Suprapubic skin (tissue), 4 donors: Measurements from ENCODE around the gene NSD1. TPM values are rescaled to one million over a fixed set of nuclear protein-coding genes. Genes with fewer than 3 reads are reported as not detected.

Experiments
- DNase-seq, 2 donors: peaks; one replicate each; pipeline ENCODE4 v3.0.0-alpha.2; 2019; ENCODE audit warnings: low spot score in 2 of 2
- H3K27ac ChIP-seq: fragments of 200-600 bp; sonication (generic); one replicate; pipeline ENCODE4 v1.5.1; 2019
- H3K27me3 ChIP-seq: fragments of 200-600 bp; sonication (generic); one replicate; pipeline ENCODE4 v1.5.1; 2019
- H3K36me3 ChIP-seq: fragments of 200-600 bp; sonication (generic); one replicate; pipeline ENCODE4 v1.5.1; 2019
- H3K4me1 ChIP-seq: fragments of 200-600 bp; sonication (generic); one replicate; pipeline ENCODE4 v1.5.1; 2019
- H3K4me3 ChIP-seq: fragments of 200-600 bp; sonication (generic); one replicate; pipeline ENCODE4 v1.5.1; 2019; ENCODE audit warnings: mild to moderate bottlenecking
- H3K9me3 ChIP-seq: fragments of 200-600 bp; sonication (generic); one replicate; pipeline ENCODE4 v1.5.1; 2019
- CTCF ChIP-seq, 2 donors: fragments of 200-600 bp in 1 of 2; fragments of 450-650 bp in 1 of 2; sonication (generic) in 1 of 2; IDR thresholded peaks; one replicate each; pipeline ENCODE4 v1.5.1; 2016 to 2019; ENCODE audit warnings: antibody characterized with exemption in 2 of 2, mild to moderate bottlenecking in 1 of 2, moderate library complexity in 1 of 2
- EP300 ChIP-seq: sonication (generic); formaldehyde crosslinking; IDR thresholded peaks from one replicate; pipeline ENCODE4 v1.6.1; 2017; ENCODE audit warnings: antibody characterized with exemption
- POLR2A ChIP-seq, 2 donors: fragments of 450-650 bp; IDR thresholded peaks; one replicate each; pipeline ENCODE4 v1.6.1; 2017; ENCODE audit warnings: antibody characterized with exemption in 2 of 2, mild to moderate bottlenecking in 2 of 2, moderate library complexity in 2 of 2
- POLR2AphosphoS5 ChIP-seq, 3 donors: sonication (generic); formaldehyde crosslinking; IDR thresholded peaks; one replicate each; pipeline ENCODE4 v1.6.1; 2017; ENCODE audit warnings: antibody characterized with exemption in 3 of 3
- WGBS: methylation state at CpG from one replicate; pipeline ENCODE4 v1.1.5; 2018; 5-methylcytosine and 5-hydroxymethylcytosine counted together
- total RNA-seq, 4 donors: library from RNA; depleted of rRNA; stranded (reverse); fragments of >200 nt; gene quantifications; one replicate each; pipeline ENCODE4 v1.1.0, GENCODE V29; 2016

Gene NSD1
- total RNA-seq, 4 donors from 2014 or later: 36.0 to 67.9 (median 51.3) TPM

DNA sequence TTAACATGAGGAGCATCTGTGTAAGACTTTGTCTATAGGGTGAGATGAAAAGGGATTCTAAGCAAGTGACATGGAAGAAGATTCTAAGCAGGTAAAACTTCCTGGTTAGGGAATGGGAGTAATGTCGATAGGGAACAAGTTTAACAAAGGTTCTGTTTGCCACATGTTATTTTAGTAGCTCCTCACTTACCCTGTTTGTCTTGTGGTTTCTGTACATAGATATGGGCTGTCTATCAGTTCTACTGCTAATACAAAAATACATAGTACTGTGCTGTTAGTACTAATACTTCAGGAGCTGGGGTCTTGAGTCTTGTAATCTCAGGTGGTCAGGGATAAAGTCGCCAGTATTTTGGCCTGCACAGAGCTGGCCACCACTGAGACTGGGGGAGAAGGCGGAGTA is 137.1 kb downstream of the NSD1 start:
- 72% methylated on average over 3 of the region's 3 CpGs for WGBS
- DNase-seq: no peak
- H3K9me3 ChIP-seq: no peaks in the 10 kb centered on the region
- peaks cover 13% of the 10 kb centered on the region for H3K4me1 ChIP-seq
- H3K27me3 ChIP-seq: no peaks in the 10 kb centered on the region
- peaks cover 56% of the 10 kb centered on the region for H3K36me3 ChIP-seq
- TF ChIP-seq POLR2AphosphoS5 (IDR thresholded peaks at IDR 0.05) (no peak), POLR2A (IDR thresholded peaks at IDR 0.05) (no peak), EP300 (no peak), CTCF (IDR thresholded peaks at IDR 0.05) (no peak)
- no peak overlapping the region for H3K4me3 ChIP-seq
- no peak overlapping the region for H3K27ac ChIP-seq

GRCh38 chr5:177271113-177271512 is 137.5 kb downstream of the NSD1 start:
- Histone ChIP-seq H3K27ac (no peak overlapping the region), H3K27me3 (no peaks in the 10 kb centered on the region), H3K4me3 (no peak overlapping the region), H3K36me3 (peaks cover 56% of the 10 kb centered on the region), H3K9me3 (no peaks in the 10 kb centered on the region), H3K4me1 (peaks cover 13% of the 10 kb centered on the region)
- WGBS: 77% methylated on average over 4 of the region's 4 CpGs
- no peak for TF ChIP-seq POLR2AphosphoS5 (IDR thresholded peaks at IDR 0.05)
- no peak for TF ChIP-seq EP300
- TF ChIP-seq CTCF (IDR thresholded peaks at IDR 0.05): no peak
- DNase-seq: no peak

DNA sequence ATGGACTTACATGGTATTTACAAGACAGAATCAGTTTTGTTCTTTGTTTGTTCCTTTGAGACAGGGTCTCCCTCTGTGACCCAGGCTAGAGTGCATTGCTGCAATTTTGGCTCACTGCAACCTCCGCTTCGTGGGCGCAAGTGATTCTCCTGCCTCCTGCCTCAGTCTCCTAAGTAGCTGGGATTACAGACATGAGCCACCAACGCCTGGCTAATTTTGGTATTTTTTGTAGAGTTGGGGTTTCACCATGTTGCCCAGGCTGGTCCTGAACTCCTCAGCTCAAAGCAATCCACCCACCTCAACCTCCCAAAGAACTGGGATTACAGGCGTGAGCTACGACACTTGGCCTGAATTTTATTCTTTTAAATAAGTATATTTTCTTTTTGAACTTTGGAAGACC is 142.3 kb downstream of the NSD1 start:
- WGBS: 81% methylated on average over 6 of the region's 6 CpGs
- Histone ChIP-seq H3K4me3 (no peak overlapping the region), H3K27me3 (no peaks in the 10 kb centered on the region), H3K4me1 (no peaks in the 10 kb centered on the region), H3K36me3 (peaks cover 61% of the 10 kb centered on the region), H3K27ac (no peak overlapping the region), H3K9me3 (no peaks in the 10 kb centered on the region)
- TF ChIP-seq EP300 (no peak), POLR2A (IDR thresholded peaks at IDR 0.05) (no peak), CTCF (IDR thresholded peaks at IDR 0.05) (no peak), POLR2AphosphoS5 (IDR thresholded peaks at IDR 0.05) (no peak)
- DNase-seq: no peak

GRCh38 chr5:177276886-177277285 is 143.3 kb downstream of the NSD1 start:
- H3K27me3 ChIP-seq: no peaks in the 10 kb centered on the region
- no peaks in the 10 kb centered on the region for H3K4me1 ChIP-seq
- WGBS: 64% methylated on average over 1 of the region's 1 CpG
- no peaks in the 10 kb centered on the region for H3K9me3 ChIP-seq
- no peak overlapping the region for H3K27ac ChIP-seq
- TF ChIP-seq POLR2AphosphoS5 (IDR thresholded peaks at IDR 0.05) (no peak), POLR2A (IDR thresholded peaks at IDR 0.05) (no peak)
- H3K36me3 ChIP-seq: peaks cover 71% of the 10 kb centered on the region
- no peak overlapping the region for H3K4me3 ChIP-seq
- DNase-seq: no peak

DNA sequence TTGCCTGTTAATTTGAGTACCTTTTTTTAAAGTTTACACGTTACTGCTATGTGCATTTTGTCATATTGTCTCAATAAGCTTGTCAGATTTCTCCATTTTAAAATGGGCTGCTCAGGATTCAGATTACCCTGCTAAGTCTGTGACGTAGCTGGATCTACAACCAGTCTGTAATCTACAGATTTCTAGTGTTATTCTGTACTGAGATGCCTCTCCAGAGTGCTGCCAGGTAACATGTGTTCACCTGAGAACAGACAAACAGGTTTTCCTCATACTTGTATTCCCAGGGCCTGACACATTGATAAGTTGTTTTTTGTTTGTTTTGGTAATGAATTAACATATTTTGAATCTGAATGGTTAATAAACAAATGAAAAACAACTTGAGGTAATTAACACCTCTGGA is 154.6 kb downstream of the NSD1 start:
- Histone ChIP-seq H3K4me3 (no peak overlapping the region), H3K9me3 (no peaks in the 10 kb centered on the region), H3K27me3 (no peaks in the 10 kb centered on the region), H3K27ac (no peak overlapping the region), H3K36me3 (peaks cover 86% of the 10 kb centered on the region), H3K4me1 (no peaks in the 10 kb centered on the region)
- WGBS: 90% methylated on average over 2 of the region's 2 CpGs
- TF ChIP-seq CTCF (IDR thresholded peaks at IDR 0.05): no peak
- no peak for TF ChIP-seq POLR2A (IDR thresholded peaks at IDR 0.05)
- TF ChIP-seq EP300: no peak
- TF ChIP-seq POLR2AphosphoS5 (IDR thresholded peaks at IDR 0.05): no peak
- DNase-seq: no peak
